ENCODE results near the gene LSM11.

The LSM11 gene

DNA sequence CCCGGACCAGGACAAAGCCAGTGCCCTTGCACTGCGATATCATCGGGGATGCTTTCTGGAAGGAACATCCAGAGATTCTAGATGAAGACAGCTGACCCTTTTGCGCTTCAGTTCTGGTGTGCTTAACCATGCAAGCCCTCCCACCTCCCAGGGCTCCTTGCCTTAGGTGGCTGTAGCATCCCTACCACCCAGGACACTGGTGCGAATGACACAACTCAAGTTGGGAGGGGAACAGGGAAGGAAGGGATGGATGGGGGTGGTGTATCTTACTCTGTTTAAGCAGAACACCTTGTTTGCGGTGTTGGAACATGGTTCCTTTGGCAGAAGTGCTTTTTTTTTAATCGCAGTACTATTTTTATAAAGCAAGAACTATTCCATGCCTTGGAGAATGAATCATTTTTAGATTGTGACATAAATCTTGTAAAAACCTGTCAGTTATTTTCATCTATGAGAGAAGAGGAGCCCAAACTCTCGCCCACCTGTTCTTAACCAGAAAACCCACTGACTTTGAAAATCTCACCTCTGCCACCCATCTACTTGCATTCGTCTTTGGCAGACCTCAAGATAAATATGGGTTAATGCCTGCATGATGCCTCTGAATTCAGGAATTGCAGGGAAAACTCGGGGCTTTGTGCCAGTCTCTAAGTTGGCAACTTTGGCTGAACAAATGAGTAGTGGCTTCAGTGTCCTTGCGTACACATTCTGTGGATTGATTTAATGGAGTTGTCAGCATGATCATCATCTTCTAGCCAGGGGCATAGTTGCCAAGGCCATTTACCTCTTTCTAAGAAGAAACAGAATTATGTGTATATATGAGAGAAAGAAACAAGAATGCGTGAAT lies 3.9 kb upstream of the LSM11 start:
- peaks cover 8% of the 10 kb centered on the region for H3K36me3 ChIP-seq (ENCODE audit: control insufficient read depth, insufficient read depth, low read length)
- DNase-seq (ENCODE audit: extremely low read depth, insufficient read length), result no peak
- no peaks in the 10 kb centered on the region for H3K27me3 ChIP-seq (replicated peaks; ENCODE audit: control insufficient read depth, insufficient read depth, low read length)
- H3K4me3 ChIP-seq (replicated peaks; ENCODE audit: low read depth, low read length), result no peak overlapping the region
- TF ChIP-seq, protein P1, sequence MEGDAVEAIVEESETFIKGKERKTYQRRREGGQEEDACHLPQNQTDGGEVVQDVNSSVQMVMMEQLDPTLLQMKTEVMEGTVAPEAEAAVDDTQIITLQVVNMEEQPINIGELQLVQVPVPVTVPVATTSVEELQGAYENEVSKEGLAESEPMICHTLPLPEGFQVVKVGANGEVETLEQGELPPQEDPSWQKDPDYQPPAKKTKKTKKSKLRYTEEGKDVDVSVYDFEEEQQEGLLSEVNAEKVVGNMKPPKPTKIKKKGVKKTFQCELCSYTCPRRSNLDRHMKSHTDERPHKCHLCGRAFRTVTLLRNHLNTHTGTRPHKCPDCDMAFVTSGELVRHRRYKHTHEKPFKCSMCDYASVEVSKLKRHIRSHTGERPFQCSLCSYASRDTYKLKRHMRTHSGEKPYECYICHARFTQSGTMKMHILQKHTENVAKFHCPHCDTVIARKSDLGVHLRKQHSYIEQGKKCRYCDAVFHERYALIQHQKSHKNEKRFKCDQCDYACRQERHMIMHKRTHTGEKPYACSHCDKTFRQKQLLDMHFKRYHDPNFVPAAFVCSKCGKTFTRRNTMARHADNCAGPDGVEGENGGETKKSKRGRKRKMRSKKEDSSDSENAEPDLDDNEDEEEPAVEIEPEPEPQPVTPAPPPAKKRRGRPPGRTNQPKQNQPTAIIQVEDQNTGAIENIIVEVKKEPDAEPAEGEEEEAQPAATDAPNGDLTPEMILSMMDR (IDR thresholded peaks at IDR 0.05; ENCODE audit: insufficient read depth, low read length, poor library complexity, severe bottlenecking), result no peak

DNA sequence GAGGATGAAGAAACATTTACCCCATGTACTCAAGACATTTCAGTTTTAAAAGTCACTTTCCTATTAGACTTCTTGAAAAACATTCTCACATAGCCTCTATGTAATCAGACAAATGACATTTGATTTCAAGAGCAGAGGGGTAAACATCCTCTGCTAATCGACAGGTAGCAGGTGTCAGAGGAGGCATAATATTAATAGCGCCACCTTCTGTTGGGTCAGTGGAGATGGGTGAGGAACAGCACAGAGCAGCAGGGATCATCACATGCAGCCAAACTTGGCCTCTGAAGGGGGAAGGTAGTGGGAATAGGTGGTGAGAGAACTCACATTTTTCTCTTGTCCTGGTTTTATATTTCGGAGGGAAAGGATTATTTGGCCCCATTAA lies 3.3 kb upstream of the LSM11 start:
- DNase-seq (ENCODE audit: extremely low read depth, insufficient read length), result no peak
- Histone ChIP-seq H3K27me3 (replicated peaks; ENCODE audit: control insufficient read depth, insufficient read depth, low read length) (no peaks in the 10 kb centered on the region), H3K36me3 (ENCODE audit: control insufficient read depth, insufficient read depth, low read length) (peaks cover 7% of the 10 kb centered on the region), H3K4me3 (replicated peaks; ENCODE audit: low read depth, low read length) (no peak overlapping the region)
- TF ChIP-seq, protein P1 (IDR thresholded peaks at IDR 0.05; ENCODE audit: insufficient read depth, low read length, poor library complexity, severe bottlenecking), result peak; percentile 60

DNA sequence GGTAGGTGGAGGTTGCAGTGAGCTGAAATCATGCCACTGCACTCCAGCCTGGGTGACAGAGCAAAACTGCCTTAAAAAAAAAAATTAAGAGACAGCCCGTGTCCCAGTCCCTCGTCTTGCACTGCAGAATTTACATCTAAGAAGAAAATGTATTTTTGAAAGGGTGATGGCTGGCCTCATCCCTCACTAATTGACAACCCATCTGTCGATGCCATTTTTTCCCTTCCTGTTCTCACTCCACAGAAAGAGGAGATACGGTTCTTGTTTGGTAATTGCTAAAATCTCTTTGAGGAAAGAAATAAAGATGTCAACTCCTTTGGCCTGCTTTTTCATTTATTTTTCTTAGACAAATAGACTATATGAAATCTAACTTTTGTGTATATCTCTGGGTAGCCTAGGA lies 2.4 kb upstream of the LSM11 start:
- TF ChIP-seq, protein P1 (IDR thresholded peaks at IDR 0.05; ENCODE audit: insufficient read depth, low read length, poor library complexity, severe bottlenecking), result no peak
- Histone ChIP-seq H3K4me3 (replicated peaks; ENCODE audit: low read depth, low read length) (no peak overlapping the region), H3K36me3 (ENCODE audit: control insufficient read depth, insufficient read depth, low read length) (peaks cover 5% of the 10 kb centered on the region), H3K27me3 (replicated peaks; ENCODE audit: control insufficient read depth, insufficient read depth, low read length) (no peaks in the 10 kb centered on the region)
- no peak for DNase-seq (ENCODE audit: extremely low read depth, insufficient read length)

DNA sequence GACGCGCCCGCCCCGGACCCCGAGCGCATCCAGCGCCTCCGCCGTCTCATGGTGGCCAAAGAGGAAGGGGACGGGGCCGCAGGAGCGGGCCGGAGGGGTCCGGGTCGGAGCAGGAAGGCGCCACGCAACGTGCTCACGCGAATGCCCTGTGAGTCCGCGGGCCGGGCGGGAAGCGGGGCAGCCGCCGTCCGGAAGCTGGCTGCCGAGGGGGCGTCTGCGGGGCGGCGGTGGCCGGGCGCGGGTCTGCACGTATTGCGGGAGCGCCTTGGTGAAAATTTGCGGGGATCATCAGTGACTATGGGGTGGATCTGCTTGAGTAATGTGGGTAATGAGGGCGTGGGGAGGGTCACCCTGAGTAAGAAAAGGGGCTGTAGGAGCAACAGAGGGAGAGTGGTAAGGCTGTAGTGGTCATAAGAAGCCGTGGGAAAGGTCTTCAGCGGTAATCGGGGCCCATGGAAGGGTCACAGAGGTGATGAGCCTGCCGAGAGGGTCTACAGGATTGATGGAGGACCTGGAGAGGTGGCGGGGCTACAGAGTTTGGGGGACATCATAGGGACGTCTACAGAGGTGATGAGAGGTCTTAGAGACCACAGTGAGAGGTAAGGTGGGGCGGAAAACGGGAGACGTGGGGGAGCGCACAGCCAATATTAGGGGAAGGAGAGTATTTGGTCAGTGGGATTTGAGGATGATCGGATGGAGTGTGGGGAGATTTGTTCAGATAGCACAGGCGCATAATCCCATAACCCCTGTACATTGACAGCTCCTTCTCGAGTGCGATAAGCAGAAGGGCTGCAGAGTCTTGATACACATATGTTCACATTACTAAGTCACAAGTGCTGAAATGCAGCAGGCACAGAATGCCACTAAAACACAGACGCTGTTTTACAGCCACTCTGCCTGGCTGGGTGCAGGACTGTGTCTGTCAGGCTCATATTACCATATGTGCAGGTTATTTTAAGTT lies 819 bp downstream of the LSM11 start:
- Histone ChIP-seq H3K36me3 (ENCODE audit: control insufficient read depth, insufficient read depth, low read length) (peaks cover 2% of the 10 kb centered on the region; the same call in 1 of the 2 replicates), H3K4me3 (replicated peaks; ENCODE audit: low read depth, low read length) (peak overlapping the region; percentile 79), H3K27me3 (replicated peaks; ENCODE audit: control insufficient read depth, insufficient read depth, low read length) (no peaks in the 10 kb centered on the region)
- DNase-seq (ENCODE audit: extremely low read depth, insufficient read length), result peak; percentile 56
- TF ChIP-seq, protein P1 (IDR thresholded peaks at IDR 0.05; ENCODE audit: insufficient read depth, low read length, poor library complexity, severe bottlenecking), result no peak

DNA sequence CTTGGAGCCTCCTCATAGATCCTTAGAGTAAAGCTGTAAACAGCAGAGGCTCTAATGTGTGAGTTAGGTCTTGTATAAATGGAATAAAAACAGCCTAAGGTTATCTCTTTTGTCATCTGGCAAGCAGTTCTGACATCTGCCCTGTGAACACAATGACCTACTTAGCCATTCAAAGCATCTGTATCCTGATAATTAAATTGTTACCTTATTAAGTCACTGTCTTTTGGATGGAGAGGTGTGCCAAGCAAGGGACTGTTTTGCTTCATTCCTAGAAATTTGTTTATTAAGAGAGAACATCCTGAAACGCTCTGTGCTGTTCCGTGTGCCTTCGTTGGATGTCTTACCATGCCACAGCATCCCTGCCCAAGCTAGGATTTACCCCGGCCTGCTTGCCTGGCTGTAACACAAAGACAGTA lies 1.5 kb downstream of the LSM11 start:
- TF ChIP-seq, protein P1 (IDR thresholded peaks at IDR 0.05; ENCODE audit: insufficient read depth, low read length, poor library complexity, severe bottlenecking), result no peak
- DNase-seq (ENCODE audit: extremely low read depth, insufficient read length), result no peak
- H3K36me3 ChIP-seq (ENCODE audit: control insufficient read depth, insufficient read depth, low read length), result no peaks in the 10 kb centered on the region
- no peak overlapping the region for H3K4me3 ChIP-seq (replicated peaks; ENCODE audit: low read depth, low read length)
- no peaks in the 10 kb centered on the region for H3K27me3 ChIP-seq (replicated peaks; ENCODE audit: control insufficient read depth, insufficient read depth, low read length)

Data from GM06990 (cell line).